GM12873 (cell line): ENCODE data around the gene GATA2.

Experiments
- TF ChIP-seq, protein P1 (sequence below): IDR thresholded peaks from 2 replicates; pipeline ENCODE4 v1.5.1; 2012; ENCODE audit warnings: low read depth, mild to moderate bottlenecking, moderate library complexity, low read length, control low read depth; ENCODE audit not compliant: insufficient read depth; ENCODE audit errors: missing control alignments

GATA2 gene

DNA sequence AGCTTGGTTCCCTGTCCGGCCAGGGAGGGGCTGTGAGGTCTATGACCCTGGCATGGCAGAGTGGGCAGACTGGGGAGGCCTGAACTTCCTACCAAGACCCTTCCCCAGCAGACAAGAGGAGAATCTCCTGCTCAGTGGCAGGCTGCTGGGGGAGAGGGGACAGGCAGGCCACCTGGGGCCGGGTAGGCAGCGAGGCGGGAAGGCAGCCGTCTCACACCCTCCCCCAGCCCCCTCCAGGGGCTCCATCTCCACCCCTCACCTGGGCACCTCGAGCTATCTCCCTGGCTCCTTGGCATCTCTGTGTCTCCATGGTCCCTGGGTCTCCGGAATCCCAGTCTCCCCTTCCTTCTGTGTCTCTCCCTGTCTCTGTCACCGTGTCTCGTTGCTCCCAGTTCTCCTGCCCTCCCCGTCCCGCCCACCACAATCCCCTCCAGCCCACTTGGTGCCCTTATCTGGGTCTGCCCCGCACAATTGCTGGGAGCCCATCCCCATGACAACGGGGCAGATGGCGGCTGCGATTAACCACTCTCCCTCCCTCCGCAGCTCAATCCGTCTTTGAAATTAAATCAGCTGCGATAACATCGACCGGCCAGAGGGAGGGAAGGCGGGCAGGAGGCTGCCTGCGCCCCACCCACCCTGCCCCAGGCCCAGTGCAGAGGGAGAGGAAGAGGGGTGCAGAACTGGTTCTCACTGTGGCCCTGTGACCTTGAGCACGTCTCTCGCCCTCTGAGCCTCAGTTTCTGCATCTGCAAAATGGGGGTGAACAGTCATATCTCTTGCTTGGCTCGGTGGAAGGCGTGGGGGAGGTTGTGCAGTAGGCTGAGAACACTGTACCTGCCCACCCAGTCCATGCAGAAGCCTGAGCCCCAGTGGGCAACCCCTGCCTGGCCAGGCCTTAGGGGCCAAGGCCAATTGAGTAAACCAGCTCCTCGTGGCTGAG is 36.0 kb downstream of the GATA2 start:
- TF ChIP-seq, protein P1, sequence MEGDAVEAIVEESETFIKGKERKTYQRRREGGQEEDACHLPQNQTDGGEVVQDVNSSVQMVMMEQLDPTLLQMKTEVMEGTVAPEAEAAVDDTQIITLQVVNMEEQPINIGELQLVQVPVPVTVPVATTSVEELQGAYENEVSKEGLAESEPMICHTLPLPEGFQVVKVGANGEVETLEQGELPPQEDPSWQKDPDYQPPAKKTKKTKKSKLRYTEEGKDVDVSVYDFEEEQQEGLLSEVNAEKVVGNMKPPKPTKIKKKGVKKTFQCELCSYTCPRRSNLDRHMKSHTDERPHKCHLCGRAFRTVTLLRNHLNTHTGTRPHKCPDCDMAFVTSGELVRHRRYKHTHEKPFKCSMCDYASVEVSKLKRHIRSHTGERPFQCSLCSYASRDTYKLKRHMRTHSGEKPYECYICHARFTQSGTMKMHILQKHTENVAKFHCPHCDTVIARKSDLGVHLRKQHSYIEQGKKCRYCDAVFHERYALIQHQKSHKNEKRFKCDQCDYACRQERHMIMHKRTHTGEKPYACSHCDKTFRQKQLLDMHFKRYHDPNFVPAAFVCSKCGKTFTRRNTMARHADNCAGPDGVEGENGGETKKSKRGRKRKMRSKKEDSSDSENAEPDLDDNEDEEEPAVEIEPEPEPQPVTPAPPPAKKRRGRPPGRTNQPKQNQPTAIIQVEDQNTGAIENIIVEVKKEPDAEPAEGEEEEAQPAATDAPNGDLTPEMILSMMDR, result no peak

DNA sequence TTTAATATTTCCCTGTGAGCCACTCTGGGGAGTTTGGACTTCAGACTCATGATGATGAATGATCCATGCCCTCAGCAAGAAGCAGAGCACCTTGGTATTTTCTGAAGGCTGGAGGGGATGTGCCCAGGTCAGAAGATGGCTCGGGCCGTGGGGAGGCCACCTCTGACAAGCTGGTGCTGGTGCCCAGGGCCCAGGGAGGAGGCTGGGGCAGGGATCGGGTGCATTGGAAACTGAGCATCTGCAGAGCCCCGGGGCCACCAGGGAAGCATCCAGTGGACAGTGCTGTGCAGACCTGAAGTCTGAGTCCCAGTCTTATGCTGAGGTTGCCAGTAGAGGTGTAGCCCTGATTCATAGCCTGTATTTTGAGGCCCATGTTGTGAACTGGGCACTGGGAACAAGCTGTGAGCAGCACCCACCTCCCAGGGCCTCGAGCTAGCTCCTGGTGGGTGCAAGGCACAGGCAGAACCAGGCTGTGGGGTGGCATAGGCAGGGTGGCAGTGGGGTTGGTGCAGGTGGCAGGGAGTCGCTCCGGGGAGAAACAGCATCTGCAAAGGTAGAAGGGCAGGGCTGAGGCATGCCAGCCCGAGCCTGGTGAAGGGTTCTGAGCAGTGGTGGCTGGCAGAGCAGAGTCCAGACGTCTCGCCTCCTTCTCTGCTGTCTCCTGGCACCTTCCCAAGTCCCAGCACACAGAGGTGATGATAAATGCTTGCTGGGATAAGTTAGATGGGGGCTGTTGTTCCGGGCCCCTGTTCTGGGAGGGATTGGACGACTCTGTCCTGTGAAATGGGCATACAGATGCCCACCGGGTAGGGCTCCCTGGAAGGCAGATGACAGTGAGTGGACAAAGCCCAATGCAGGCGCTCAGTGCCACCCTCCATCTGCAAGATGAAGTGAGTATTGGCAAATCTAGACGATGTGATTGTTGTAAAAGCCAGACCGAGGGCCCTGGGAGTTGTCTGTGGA is 36.9 kb downstream of the GATA2 start:
- TF ChIP-seq, protein P1, result no peak

DNA sequence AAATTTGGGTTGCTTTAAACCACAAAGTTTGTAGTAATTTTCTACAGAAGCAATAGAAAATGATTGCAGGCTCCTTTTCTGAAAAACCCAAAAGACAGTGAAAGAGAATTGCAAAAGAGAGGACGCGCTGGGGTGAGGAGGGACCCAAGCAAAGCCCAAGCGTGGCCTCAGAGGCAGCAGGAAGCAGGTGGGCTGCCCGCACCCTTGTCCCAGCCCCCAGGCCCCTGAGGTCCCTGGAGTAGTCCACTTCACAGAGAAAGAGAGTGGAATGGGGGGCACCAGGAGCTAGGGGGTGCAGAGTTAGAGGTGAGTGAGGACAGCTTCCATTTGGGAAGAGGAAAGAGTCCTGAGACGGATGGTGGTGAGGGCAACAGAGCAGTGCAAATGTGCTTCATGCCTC is 37.9 kb downstream of the GATA2 start:
- TF ChIP-seq, protein P1, result no peak

DNA sequence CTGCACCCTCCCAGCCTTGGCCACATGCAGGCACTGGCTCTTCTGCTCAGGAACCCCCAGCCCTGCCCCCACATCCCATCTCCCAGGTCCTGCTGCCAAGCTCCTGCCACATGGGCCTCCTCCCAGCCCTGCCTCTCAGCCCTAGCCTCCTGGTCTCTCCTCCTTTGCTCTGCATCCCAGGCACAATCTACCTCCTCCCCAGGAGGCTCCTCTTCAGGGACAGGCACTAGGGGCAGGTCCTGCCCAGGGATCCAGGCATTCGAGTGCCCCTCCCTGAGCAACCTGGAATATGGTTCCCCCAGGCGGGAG is 38.7 kb downstream of the GATA2 start:
- TF ChIP-seq, protein P1, result no peak

DNA sequence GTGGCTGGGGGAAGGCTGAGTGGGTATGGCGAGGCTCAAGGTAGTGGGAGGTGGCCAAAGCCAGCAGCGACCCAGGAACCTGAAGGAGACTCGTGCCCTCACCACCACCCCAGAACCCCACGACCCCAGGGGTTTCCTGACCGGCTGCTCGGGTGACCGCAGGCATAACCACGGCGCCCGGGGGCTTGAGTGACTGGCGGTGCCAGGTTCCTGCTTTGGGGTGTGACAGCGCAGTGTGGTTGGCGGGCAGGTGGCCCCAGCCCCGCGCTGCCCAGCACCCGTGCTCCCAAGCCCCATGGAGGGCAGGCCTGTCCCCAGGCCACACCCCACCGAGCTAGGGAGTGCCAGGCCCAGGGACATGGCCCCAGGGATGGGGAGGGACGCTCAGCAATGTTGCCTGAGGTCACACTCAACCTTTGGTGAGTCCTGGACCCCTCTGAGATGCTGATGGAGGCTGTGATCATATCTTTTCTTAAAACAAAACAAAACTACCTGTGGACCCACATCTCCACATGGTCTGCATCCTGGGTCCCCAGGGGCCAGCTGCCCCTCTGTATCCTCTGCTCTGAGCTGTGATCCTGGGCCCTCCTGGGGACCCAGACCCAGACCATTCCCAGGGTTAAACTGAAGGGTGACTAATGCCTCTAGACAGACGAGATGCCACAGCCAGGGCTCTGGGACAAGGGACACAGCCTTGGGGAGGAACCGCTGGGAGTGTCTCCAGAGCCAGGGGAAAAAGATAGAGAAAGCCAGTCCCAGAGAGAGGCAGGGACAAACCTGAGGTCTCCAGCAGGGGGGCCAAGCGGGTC is 39.3 kb downstream of the GATA2 start:
- TF ChIP-seq, protein P1, result no peak

DNA sequence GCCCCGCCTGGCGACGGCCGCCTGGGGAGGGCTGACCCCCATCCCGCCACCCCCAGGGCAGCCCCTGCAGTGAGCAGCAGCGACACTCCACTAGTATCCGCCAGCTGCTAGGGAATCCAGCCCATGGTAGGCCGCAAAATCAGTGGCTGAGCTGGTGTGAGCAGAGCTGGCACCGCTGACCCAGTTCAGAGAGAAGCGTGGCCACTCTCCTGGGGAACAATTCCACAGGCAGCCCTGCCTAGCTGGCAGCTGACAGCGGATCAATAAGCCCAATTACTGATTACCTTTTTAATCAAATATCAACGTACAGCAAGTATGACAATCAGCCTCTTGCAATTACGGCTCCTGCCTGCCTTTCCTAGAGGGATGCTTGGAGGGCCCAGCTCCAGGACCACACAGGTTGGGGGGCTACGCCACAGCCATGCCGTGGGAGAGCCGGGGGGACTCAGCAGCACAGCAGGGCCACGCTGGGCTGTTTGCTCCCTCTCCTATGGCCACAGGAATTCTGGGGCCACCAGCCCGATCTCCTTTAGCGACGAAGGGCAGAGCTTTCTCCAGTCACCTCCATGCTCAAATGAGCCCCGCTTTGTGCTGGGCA is 40.2 kb downstream of the GATA2 start:
- TF ChIP-seq, protein P1, result no peak
